ENCODE measurements around the gene LARP1.
"Not testable (repeated sequence)": the region's sequence is repeated elsewhere in the genome, so short reads cannot be mapped to it uniquely, and the experiment has no call there.

The LARP1 gene

DNA sequence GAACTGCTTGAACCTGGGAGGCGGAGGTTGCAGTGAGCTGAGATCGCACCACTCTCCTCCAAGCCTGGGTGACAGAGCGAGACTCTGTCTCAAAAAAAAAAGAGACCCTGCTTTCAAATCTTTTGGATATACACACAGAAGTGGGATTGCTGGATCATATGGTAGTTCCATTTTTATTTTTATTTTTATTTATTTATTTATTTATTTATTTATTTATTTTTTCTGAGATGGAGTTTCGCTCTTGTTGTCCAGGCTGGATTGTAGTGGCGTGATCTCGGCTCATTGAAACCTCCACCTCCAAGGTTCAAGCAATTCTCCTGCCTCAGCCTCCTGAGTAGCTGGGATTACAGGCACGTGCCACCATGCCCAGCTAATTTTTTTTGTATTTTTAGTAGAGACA is 19.8 kb upstream of the LARP1 start:
- not testable (repeated sequence) for FAIRE-seq

DNA sequence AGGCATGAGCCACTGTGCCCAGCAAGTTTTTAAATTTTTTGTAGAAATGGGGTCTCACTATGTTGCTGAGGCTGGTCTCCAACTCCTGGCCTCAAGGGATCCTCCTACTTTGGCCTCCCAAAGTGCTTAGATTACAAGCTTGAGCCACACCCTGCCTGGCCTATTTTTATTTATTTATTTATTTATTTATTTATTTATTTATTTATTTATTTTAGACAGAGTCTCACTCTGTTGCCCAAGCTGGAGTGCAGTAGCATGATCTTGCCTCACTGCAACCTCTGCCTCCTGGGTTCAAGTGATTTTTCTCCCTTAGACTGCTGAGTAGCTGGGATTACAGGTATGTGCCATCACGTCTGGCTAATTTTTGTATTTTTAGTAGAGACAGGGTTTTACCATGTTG is 18.8 kb upstream of the LARP1 start:
- FAIRE-seq, result not testable (repeated sequence)

DNA sequence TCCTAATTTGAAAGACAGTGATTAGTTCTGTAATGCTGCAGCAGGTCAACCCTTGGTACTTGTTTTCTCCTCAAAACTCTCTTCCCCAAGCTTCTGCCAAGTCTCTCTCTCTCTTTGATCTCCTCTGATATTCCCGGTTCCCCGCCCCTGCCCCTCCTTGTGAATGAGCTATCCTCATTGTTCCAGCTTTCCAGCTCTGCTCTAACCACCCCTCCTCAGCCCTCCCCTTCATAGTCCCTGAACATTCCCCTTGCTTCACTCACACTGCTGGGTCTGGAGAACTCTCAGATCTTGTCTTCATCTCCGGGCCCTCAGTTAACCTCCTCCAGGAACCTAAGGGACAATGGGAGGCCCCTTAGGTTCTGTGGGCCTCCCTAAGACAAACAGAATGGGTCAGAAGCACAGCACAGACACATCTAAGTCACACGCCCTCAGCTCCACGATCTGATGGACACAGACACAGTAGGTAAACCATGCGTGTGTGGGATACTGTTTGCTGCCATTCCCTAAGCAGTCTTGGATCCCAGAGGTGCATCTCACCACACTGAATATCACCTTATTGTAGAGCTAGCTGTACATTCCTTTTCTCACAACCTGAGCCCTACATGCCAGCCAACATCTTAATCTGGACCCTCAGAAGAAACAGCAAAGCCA is 17.4 kb upstream of the LARP1 start:
- FAIRE-seq, result no peak

DNA sequence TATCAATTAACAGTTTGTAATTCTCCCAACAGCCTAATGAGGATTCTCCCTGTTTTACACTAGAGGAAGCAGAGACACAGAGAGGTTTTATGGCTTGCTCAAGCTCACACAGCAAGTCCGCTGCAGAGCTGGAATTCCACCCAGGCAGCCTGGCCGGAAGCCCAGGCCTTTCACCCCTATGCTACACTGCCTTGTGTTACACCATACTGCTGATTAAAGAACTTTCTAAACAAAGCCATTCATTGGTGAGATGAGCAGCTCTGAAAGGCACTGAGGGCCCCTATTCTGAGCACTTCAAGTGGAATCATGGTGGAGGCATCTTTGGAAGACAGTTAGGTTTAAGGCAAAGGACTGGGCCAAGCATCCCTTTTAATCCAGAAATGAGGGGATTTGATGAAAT is 14.7 kb upstream of the LARP1 start:
- FAIRE-seq, result no peak

DNA sequence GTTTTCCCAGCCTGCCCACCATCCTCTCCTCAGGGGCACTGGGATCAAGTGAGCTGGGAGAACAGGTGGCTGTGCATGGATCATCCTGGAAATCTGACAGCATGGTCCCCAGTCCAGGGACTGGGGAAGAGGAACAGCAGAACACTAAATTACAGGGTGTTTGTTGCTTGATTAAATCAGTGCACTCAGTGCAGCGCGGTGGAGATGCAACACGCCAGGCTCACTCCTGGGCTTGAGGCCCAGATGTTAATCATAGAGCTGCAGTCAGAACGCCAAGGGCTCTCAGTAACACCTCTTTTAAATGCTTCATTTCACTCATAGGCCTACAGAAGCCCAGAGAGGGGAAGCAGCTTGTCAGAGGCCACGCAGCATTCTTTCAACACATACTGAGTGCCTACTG is 14.2 kb upstream of the LARP1 start:
- no peak for FAIRE-seq

DNA sequence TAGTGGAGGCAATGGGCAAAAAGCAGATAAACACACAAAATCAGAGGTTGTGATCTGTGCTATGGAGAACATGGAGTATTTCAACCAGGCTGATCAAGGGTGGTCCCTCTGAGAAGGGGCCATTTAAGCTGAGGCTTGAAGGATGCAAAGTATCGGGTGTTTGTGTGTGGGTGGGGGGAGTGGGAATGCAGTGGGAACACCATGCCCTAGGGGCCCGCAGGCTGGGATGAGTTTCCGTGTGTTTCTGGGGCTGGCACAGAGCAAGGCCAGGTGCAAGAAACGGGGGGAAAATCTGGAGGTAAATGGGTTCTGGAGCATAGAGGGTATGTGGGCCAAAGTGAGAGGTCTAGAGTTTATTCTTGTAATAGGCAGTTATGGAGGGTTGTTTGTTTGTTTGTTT is 13.8 kb upstream of the LARP1 start:
- no peak for FAIRE-seq

DNA sequence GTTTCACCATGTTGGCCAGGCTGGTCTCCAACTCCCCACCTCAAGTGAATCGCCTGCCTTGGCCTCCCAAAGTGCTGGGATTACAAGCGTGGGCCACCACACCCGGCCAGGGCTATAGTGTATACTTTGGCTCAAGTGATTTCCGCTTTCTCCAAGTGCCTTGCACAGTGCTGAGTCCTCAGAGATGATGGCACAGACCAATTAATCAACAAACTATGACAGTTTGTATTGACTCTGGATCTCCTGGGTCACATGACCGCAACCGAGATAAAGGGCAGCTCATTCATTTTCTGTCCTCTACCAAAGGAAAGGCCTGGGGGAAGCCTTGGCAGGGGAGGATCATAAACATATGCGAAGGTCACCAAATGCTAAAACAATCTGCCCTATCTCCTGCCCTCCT is 11.4 kb upstream of the LARP1 start:
- FAIRE-seq, result no peak

DNA sequence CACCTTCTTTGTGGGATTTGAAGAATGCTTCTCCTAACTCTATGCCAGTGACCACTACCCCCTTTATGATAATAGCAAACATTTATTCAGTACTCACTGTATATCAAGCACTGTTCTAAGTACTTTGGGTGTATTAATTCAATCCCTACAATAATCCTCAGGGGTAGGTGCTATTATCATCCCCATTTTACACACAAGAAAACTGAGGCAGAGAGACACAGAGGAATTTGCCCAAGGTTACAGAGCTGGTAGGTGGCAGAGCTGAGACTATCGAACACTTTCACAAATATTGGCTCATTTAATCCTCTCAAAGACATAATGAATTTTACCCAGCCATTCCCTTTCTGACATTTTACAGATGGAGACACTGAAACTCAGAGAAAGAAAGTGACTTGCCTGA is 9.8 kb upstream of the LARP1 start:
- no peak for FAIRE-seq

DNA sequence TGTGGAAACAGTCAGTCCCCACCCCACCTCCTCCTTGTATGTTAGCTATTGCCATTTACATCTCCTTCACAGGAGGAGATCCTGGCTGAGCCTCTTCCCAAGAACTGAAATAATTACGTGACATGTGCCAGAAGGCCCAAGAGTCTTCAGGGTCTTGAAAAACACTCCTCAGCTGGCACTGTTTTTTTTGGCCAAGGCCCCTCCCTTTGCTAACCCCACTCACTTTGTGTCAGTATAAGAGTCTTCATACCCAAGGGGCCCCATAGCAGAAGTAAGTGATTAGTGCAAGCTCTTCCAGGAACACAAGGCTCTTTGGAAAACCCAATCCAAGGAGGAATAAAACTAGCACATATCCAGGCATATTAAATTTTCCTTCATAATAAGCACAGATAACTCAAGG is 5.7 kb upstream of the LARP1 start:
- FAIRE-seq, result no peak

DNA sequence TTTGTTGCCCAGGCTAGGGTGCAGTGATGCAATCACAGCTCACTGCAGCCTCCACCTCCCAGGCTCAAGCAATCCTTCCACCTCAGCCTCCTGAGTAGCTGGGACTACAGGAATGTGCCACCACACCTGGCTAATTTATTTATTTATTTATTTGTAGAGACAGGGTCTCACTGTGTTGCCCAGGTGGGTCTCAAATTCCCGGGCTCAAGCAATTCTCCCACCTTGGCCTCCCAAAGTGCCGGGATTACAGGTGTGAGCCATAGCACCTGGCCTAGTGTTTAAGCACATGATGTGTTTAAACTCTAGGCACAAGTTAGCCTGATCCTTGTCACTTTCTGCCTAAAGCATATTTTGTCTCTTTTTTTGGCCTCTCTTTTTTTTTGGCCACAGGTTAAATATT is 4.5 kb upstream of the LARP1 start:
- not testable (repeated sequence) for FAIRE-seq

DNA sequence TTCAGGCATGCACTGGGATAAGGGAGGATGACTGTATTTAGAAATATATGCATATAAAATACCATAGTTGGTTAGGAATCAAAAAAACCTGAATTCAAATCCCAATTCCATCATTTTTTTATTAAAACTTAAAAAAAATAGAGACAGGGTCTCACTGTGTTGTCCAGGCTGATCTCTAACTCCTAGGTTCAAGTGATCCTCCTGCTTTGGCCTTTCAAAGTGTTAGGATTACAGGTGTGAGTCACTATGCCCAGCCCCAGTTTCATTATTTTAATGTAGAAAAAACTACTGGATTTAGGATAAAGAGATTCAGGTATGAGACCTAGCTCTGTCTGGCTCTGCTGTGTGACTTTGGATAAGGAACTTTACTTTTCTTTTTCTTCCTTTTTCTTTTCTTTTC is 3.3 kb upstream of the LARP1 start:
- no peak for FAIRE-seq

DNA sequence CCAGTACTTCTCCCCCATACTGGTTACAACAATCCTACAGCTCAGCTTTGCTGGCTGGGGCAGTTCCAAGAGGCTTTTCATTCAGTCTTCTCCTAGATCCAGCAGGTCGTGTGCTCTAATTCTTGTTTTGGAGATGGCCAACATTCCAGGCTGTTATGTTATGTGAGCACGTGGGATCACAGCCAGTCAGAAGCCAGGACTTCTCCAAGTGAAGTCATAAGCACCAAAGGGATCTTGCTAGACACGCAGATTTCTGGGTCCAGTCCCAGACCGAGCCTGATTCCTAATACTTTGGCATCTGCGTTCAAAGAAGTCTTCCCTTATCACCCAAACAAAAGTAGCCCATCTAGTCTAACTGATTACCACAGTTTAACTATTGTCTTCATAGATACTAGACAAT is 1.4 kb upstream of the LARP1 start:
- peak; percentile 91 for FAIRE-seq

DNA sequence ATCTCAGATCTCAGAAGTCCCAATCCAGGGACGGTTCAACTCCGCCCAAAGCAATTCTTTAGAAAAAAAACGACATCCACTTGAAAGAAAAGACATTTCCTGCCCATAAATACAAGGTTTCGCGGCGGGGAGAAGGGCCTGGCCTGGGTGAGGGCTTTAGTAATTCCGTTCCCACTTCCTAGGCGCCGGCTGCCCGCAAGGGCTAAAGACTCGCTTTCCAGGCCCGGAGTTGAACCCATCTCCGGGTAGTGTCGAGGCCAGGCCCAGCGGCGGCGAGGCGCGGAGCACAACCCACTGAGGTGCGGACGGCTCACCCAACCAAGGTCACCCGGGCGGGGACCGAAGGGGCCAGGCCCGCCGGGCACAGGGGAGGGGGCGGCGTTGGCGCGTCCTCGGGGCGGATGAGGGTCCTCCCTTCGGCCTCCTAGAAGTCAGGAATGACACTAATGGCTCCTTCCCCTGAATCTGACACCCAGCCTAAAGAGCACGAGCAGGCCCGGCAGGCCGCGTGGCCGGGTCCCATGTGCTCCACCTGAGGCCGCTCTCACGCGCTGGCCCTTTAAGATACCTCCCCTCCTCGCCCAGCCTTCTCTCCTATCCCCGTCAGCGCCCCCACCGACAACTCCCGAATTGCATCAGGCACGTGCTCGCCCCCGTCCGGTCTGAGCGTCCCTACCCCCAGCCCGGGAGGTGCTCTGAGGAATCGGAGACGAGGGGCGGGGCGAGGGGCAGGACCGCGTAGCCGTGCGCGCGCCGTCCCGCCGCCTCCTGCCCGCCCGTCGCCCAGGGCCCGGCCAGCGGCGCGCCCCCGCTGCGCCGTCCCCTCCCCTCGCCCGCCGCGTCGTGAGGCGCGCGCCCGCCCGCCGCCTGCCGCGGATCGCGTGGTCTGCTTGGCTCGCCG is 467 bp upstream of the LARP1 start:
- peak; percentile 31 for FAIRE-seq

DNA sequence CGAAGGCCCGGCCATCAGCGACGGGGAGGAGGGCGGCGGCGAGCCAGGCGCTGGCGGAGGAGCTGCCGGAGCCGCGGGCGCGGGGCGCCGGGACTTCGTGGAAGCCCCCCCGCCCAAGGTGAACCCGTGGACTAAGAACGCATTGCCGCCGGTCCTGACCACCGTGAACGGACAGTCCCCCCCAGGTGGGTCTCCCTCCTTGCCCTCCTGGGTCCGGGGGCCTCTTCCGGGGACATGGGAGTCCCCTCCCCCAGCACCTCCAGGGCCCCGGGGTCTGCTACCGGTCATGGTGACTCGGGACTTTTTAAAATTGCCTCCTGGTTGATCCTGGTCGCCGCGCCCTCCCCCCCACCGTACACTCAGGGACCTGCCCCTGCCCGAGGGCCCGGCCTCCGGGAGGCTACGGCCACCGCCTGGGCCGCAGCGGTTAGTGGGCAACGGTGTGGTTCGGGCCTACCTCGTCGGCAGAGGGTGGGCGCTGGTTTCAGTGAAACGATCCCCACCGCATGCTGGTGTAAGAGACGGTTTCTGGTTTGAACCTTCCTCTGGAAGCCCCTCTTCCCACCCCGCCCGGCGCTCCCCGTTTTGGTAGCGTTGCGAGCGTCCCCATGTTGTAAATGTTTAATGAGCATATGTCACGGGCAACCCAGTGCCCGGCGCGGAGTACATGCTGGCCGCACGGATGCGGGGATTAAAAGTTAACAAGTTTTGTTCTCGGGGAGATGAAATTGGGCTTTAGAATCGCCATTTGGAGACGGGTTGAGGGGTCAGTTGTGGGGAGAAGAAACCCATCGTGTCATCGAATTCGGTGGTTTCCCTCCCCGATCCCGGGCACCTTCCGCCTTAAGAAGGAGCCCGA is 1.1 kb downstream of the LARP1 start:
- FAIRE-seq, result no peak

DNA sequence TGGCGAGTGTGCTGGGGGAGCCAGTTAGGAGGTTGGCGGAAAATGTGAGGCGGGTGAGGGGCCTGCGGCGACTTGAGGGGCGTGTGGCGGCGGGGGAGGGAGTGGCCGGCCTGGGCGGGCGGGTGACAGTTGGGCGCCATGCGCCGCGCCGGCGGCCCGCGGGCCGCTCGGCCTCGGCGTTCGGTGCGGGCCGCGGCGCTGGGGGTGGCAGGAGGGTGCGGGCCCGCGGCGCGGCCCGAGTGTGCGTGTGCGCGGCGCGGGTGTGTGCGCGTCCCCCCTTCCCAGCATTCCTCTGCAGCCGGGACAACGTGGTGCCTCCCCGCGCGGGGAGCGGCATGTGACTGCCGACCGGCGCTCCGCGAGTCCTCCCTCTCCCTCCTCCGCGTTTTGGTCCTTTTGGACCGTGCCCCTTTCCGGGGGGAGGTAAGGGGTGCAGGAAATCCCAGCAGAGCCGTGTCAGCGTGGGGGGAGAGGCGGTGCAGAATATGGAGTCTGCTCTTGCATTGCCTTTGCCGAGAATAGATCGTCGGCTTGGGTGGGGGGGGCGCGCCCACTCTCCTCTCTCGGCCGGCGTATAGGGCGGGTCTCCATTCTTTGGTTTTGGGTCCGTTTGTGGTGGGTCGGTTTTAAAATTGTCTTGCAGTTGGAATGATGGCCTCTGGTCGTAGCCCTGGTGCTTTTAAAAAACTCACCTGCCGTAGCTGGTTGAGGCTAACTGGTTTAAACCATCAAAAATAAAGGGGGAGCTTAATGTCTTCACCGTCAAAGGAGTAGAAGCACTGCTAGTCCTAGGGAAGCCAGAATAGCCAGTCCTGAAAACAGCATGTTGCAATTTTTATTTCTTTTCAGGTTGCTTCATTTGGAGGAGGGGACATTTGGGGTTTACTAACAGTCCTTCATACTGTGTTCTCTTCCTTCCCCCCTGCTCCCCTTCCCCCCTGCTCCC is 2.0 kb downstream of the LARP1 start:
- no peak for FAIRE-seq

DNA sequence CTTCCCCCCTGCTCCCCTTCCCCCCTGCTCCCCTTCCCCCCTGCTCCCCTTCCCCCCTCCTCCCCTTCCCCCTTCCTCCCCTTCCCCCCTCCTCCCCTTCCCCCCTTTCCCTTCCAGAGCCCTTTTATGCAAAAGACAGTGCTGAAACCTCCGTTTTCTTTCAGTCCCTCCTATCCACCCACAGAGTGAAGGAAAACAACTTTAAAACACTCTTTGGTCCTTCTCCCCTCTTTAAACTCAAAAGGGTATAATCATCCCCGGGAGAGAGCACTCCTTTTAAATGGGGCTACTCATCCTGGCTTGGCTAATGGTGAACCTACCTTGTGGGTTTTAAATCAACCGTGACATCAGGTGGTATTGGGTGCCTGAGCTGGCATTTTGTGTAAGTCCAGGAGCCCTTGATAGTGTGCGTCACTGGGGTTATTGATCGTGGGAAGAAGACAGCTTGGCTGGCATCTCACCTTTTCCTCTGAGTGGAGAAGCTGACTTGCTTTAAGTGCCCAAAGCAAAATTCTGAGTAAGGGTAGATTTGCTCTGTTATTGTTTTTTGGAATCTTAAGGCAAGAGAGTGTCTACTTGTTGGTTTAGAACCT is 2.7 kb downstream of the LARP1 start:
- no peak for FAIRE-seq

DNA sequence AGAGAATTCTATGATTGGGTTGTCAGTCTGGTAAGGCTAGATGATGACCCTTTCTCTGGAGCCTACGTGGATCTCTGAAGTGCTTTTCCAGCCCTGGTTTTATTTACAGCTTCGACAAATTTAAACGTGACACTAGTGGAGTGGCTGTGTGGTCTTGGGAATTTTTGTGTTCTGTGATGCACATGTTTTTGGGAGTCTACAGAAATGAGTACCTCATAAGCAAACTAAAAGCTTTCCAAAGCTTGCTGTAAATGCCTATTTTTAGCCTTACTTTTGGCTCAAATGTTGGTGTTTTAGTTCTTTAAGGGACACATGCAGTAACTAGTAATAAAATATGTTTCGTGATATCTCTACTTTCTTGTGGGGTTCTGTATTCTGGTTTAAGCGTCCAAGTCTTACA is 3.3 kb downstream of the LARP1 start:
- peak; percentile 72 for FAIRE-seq

DNA sequence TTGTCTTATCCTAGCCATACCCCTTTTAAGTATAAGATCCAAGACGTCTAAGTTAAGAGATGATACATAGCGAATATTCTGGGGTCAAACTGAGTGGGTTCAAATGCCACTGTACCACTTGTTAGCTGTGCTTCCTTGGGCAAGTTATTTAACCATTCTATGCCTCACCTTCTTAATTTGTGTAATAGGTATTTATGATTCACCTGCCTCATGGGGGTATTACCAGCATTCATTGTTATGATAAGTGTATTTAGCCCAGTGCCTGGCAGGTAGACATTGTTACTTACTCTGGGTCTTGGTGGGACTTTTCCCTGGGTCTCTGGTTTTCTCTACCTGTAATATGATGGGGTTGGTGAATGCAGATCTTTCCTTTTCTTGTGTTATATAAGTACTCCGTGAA is 3.8 kb downstream of the LARP1 start:
- no peak for FAIRE-seq

DNA sequence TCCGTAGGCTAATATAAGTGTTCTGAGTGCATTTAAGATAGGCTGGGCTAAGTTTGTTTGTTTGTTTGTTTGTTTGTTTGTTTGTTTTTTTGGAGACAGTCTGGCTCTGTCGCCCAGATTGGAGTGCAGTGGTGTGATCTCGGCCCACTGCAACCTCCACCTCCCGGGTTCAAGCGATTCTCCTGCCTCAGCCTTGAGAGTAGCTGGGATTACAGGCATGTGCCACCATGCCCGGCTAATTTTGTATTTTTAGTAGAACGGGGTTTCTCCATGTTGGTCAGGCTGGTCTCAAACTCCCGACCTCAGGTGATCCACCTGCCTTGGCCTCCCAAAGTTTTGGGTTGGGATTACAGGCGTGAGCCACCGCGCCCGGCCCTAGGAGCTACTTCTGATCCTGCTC is 4.7 kb downstream of the LARP1 start:
- FAIRE-seq, result not testable (repeated sequence)

DNA sequence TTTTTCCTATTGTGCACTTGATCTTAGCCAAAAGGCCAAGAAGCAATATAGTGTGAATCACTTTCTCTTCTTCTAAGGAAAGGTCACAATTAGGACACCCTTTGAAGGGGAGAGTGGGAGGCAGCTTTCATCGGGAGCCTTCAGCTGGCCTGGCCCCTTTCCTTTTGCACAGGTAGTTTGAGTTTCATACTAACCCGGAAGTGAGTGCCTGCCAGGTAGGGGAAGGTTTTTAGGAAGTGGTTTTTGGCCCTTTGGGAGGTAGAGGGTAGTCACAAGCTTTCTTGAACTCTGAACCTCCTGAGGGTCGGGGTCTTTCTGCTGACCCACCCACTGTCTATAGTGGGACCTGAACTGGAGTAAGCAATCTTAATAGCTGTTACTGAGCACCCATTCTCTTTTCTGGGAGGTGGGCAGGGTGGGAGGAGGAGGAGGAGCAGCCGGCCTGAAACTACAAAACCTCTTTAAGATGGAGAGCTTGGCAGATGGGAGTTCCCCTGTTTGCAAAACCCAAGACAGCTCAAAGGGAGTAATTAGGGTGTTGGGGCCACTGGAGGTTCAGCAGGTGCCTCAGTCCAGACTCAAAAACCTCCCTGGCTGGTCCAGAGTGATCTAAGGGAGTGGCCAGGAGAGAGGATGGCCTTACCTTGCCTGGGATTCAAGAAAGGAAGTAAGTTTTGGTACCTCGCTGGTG is 6.0 kb downstream of the LARP1 start:
- no peak for FAIRE-seq

DNA sequence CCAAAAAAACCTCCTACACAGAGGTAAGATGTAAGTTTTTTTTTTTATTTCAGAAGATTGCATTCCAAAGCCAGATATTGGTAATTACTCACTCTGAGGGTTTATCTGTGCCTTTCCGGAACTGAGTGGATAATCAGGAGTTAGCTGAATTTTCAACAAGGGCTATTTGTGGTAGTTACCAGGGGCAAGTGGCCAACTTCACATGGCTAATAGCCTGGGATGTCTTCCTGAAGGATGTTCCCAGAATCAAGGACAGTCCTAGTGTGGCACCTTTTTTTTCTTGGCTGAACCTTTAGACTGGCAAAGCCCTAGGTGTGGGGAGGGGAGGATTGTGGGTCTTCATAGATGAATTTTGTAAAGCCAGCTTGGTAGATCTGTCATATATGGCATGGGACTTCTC is 7.1 kb downstream of the LARP1 start:
- FAIRE-seq, result no peak

Measured in endometrium (tissue), 2 donors.